Hematopoietic multipotent progenitor cell treated with erythropoietin and hydrocortisone succinate and interleukin-3 and kit ligand, for 4 days (in vitro differentiated cells): ENCODE measurements around the gene BRMS1.
A peak's percentile ranks its signal among the peaks of the same experiment; 100 is the strongest.
"Not testable (repeated sequence)": the region's sequence is repeated elsewhere in the genome, so short reads cannot be mapped to it uniquely, and the experiment has no call there.

Experiments
- DNase-seq: peaks from one replicate; pipeline ENCODE4 v3.0.0-alpha.2; 2015

The BRMS1 gene, protein sequence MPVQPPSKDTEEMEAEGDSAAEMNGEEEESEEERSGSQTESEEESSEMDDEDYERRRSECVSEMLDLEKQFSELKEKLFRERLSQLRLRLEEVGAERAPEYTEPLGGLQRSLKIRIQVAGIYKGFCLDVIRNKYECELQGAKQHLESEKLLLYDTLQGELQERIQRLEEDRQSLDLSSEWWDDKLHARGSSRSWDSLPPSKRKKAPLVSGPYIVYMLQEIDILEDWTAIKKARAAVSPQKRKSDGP

GRCh38 chr11:66344550-66345315 lies at the start of gene BRMS1:
Gene BRMS1, minus strand, starts transcription at chr11:66345104. Its CDS starts 2,870 bp downstream, at chr11:66342234.
- DNase-seq, result peak; percentile 98

GRCh38 chr11:66393954-66394353 lies 49.0 kb upstream of the BRMS1 start:
- no peak for DNase-seq

GRCh38 chr11:66391322-66391721 lies 46.4 kb upstream of the BRMS1 start:
- DNase-seq, result no peak

- peak; percentile 92 for DNase-seq
These were observed 44.0 kb upstream of the BRMS1 start for GRCh38 chr11:66388780-66389386.

GRCh38 chr11:66386171-66387069 lies 41.5 kb upstream of the BRMS1 start:
- peak; percentile 91 for DNase-seq

DNA sequence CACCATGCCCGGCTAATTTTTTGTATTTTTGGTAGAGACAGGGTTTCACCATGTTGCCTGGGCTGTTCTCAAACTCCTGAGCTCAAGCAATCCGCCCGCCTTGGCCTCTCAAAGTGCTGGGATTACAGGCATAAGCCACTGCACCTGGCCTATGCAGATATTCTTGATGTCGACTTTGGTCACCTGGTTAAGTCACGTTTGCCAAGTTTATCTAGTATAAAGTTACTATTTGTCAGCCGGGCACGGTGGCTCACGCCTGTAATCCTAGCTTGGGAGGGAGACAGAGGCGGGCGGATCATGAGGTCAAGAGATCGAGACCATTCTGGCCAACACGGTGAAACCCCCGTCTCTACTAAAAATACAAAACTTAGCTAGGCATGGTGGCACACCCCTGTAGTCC lies 39.4 kb upstream of the BRMS1 start:
- DNase-seq, result not testable (repeated sequence)

DNA sequence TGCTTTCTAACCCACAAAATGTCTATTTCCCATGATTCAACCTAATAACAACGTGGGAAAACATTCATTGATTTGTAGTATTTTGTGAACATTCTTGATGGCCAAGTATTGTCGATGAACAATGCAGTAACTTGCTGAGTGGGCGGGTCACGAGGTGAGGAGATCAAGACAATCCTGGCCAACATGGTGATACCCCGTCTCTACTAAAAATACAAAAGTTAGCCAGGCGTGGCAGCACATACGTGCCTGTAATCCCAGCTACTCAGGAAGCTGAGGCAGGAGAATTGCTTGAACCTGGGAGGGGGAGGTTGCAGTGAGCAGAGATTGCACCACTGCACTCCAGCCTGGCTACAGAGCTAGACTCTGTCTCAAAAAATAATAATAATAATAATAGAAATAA lies 35.4 kb upstream of the BRMS1 start:
- not testable (repeated sequence) for DNase-seq

DNA sequence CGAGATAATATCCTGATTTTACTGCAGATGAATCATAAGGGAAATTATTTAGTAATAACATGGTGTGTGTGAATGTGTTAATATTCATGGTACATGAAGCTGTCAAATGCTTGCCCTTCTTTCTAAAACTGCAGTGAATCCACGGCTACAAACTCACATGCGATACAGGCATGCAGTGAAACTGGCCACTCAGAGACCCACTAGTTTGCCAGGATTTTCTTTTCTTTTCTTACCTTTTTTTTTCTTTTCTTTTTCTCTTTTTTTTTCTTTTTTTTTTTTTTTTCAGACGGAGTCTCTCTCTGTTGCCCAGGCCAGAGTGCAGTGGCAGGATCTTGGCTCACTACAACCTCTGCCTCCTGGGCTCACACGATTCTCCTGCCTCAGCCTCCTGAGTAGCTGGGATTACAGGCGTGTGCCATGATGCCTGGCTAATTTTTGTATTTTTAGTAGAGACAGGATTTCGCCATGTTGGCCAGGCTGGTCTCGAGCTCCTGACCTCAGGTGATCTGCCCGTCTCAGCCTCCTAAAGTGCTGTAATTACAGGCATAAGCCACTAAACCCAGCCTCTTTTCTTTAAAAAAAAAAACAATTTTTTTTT lies 28.9 kb upstream of the BRMS1 start:
- not testable (repeated sequence) for DNase-seq

DNA sequence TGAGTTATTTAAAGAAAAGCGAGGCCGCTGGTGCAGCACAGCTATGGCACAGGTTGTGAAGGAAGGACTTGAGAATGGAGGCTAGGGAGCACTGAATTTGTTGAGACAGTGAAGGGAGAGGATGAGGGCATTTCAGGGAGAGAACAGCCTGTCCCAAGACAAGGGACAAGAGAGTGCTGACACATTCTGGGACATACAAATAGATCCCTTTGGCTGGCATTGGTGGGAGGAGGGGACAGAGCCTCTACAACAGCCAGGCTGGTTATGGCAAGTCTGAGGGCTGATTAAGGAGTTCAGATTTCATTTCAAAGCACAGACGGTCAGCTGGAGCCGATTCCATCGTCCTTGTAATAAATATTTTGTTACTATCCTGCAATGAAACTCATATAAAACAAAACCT lies 28.4 kb upstream of the BRMS1 start:
- no peak for DNase-seq

DNA sequence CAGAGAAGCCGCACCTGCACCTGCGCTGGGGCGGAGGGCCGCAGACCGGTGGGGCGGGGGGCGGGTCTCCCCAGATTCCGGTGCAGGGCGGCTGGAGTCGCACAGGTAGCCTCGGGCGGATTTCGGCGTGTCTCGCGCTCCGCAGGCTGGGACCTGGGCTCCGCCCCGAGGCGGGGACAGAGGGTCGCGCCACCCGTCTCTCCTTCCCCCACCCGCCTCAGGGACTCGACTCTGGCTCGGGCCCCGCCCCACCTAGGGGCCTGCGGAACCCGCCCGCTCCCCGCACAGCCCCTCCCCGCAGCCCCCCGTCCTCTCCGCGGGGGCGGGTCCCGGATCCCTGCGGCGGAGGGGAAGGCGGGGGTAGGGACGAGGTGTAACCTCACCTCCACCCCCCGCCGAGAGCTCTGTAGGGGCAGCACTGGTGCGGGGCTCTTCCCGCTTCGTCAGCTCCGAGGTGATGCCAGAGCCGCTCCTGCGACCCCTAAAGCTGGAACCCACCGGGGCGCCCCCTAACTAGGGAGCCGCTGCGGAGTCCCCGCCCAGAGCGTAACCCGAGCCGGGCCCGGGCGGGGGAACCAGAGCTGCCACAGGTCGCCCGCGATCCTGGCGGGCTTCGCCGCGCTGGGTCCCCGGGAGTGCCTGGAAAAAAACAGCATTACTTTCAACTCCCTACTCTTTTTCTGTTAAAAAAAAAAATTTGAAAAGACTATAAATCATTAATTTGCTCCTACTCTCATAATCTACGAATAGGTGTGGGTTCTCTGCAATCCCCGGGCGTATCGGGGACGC lies 26.9 kb upstream of the BRMS1 start, which contains the start of gene SLC29A2:
TSS of gene SLC29A2 (minus strand) at position 134 of the 789 bp plus-strand sequence. CDS start 169 bp downstream, outside the sequence.
- peak; percentile 95 for DNase-seq

DNA sequence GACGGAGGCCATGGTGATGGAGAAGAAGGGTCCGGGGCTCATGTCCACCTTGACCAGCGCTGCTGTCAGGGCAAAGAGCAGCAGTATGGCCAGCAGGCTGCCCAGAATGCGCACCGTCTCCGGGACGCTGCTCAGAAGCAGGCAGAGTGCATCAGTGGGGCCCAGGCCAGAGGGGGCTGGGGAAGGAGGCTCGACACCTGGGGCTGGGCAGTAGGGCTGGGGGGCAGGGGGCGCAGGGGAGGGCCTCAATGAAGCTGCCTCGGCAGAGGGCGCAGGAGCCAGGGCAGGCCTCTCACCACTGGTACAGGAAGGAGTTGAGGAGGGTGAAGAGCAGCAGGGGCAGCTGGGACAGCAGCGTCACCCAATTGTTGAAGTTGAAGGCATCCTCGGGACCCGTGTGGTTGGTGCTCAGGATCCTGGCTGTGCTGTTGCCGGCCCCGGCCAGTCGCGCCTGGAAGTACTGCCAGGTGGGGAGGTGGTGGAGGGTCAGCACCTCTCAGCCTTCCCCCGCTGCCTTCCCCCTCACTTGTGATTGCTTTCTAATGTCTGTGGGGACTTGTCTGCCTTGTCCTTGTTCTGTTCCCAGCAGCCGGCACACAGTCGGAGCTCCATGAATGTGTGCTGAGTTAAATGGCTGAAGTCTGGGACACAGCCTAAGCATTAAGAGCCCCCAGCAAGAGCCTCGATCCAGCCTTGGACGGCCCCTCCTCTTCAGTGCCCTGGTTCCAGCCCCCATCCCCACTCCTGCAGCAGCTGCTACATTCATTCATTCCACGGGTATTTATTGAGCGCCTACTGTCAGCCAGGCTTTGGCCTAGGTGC lies 24.4 kb upstream of the BRMS1 start:
- no peak for DNase-seq

DNA sequence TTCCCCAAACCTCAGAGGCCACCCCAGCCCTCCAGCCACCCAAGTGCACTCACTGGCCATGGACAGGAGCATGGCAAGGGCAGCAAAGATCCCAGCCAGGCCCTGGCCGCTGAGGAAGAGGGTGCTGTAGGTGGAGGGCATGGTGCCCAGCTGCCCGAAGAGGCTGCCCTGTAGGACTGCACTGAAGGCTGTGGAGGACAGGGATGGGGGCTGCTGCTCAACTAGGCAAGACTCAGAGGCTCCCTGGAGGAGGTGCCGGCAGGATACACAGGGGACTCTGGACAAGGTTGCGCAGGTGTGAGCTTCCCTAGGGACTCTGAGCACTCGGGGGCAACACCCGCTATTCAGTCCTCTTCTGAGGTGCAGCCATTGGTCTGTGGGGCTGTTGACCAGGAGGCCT lies 23.6 kb upstream of the BRMS1 start:
- no peak for DNase-seq

GRCh38 chr11:66367561-66368312 lies 22.8 kb upstream of the BRMS1 start:
- DNase-seq, result no peak

- DNase-seq, result no peak
These were observed 22.1 kb upstream of the BRMS1 start for GRCh38 chr11:66366844-66367477.

DNA sequence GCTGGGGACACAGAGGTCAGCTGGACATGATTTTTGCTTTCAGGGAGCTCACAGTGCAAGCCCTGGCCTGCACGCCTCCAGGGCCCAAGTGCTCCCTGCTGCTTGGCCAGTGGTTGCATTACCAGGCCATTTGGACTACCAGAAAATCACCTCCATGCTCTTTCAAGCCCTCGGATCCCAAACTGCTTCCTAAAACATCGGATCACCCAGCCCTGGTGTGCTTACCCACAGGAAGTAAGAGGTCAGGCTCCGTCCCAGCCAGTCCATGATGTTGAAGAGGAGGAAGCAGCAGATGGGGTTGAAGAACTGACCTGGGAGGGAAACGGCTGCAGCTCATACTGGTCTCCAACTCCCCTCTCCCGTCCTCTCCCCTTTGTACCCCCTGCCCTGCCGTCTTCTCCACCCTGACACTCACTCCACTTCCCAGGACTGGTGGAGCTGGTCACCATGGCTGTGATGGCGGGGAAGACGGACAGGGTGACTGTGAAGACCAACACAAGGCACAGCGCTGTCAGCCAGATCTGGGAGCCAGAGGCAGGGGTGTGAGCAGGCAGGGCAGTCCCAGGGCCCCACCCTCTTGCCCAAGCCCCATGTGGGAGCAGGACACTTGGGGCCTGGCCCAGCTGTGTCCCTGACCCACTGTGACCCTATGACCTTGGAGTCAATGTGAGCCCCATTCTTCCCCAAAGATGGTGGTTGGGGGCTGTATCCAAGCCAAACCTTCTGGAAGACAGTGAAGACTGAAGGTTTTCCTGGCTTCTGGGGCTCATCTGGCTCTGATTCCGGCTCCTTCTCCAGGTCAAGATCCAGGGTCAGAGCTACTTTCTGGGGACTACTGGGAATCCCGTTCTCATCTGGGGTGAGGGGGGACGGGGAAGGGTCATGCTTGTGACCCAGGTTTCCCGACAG lies 21.1 kb upstream of the BRMS1 start:
- DNase-seq, result no peak

- DNase-seq, result no peak
These were observed 20.3 kb upstream of the BRMS1 start for GRCh38 chr11:66365166-66365565.

DNA sequence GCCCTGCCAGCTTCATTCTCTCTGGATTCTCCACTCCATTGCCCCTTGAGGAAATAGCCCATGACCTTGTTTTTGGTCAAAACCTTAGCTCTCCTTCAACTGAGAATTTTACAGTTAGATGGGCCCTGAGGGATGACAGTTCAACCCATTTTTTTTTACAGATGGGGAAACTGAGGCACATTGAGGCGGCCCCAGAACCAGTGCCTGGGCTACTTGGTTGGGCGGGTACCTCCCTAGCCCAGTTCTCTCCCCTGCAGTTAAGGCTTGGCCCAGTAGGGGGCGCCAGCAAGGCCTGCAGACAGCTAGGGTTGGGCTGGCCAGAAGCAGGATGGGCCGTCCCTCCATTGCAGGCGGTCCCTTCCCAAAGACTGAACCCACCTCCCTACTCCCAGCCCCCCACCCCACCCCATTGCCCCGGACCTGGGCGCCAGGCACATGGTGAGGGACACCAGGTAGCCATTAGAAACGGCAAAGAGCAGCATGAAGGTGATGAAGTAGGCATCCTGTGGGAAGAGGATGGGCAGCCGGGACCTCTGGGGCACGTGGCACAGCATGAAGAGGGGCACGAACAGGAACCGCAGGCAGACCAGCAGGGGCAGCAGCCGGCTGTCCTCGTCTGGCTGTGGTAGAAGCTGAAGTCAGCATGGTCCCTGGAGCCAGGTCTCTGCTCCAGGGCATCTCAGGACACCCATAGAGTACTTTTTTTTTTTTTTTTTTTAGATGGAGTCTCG lies 19.1 kb upstream of the BRMS1 start:
- DNase-seq, result peak; percentile 75
